Bronchial epithelial cell (primary cell): Measurements from ENCODE around the gene ASB7. TPM values are rescaled to one million over a fixed set of nuclear protein-coding genes. Genes with fewer than 3 reads are reported as not detected.

Source experiments
- DNase-seq: peaks from one replicate; pipeline ENCODE4 v3.0.0-alpha.2; 2010; ENCODE audit warnings: low read depth
- FAIRE-seq: peaks from 2 replicates; lab custom pipeline; 2011; peaks lifted over from hg19 to GRCh38; lab: Jason Lieb, UNC
- H3K27me3 ChIP-seq: 2 replicates; pipeline ENCODE4 v1.5.1; 2011; ENCODE audit warnings: low read length; ENCODE audit not compliant: control insufficient read depth, insufficient read depth
- H3K36me3 ChIP-seq: 2 replicates; pipeline ENCODE4 v1.5.1; 2011; ENCODE audit warnings: low read length; ENCODE audit not compliant: control insufficient read depth, insufficient read depth
- H3K4me3 ChIP-seq: 2 replicates; pipeline ENCODE4 v1.5.1; 2011; ENCODE audit warnings: mild to moderate bottlenecking, low read depth, low read length, control low read depth
- total RNA-seq: library from RNA; depleted of rRNA; stranded (reverse); fragments of >200 nt; gene quantifications from 2 replicates; pipeline ENCODE4 v1.2.1, GENCODE V29; 2014
- TF ChIP-seq, protein P1 (sequence below): IDR thresholded peaks from 2 replicates; pipeline ENCODE4 v1.5.1; 2011; ENCODE audit warnings: mild to moderate bottlenecking, moderate library complexity, low read length, control low read depth, inconsistent platforms; ENCODE audit not compliant: insufficient read depth, severe bottlenecking

The ASB7 gene
- total RNA-seq, 1 donor from 2014 or later = 12.6 TPM

DNA sequence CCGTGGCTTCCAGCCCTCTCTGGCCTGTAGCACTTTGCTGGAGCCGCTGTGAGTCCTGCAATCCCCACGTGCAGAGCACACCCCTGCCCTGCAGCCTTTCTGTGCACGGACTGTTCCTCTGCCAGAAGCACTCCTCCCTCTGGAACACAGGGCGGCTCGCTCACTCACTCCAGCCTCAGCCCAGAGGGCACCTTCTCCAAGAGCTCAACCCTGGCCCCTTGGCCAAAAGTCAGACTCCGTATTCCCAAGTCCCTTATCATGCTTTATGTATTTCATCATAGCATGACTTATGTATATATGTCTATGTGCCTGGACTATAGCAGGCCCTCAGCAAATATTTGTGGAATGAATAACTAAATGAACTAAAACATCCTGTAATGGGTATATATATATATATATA lies 63.2 kb downstream of the ASB7 start:
- H3K27me3 ChIP-seq = no peaks in the 10 kb centered on the region
- no peak overlapping the region for H3K4me3 ChIP-seq
- TF ChIP-seq, protein P1, sequence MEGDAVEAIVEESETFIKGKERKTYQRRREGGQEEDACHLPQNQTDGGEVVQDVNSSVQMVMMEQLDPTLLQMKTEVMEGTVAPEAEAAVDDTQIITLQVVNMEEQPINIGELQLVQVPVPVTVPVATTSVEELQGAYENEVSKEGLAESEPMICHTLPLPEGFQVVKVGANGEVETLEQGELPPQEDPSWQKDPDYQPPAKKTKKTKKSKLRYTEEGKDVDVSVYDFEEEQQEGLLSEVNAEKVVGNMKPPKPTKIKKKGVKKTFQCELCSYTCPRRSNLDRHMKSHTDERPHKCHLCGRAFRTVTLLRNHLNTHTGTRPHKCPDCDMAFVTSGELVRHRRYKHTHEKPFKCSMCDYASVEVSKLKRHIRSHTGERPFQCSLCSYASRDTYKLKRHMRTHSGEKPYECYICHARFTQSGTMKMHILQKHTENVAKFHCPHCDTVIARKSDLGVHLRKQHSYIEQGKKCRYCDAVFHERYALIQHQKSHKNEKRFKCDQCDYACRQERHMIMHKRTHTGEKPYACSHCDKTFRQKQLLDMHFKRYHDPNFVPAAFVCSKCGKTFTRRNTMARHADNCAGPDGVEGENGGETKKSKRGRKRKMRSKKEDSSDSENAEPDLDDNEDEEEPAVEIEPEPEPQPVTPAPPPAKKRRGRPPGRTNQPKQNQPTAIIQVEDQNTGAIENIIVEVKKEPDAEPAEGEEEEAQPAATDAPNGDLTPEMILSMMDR = no peak
- no peak for FAIRE-seq
- no peaks in the 10 kb centered on the region for H3K36me3 ChIP-seq
- DNase-seq = peak; percentile 71

DNA sequence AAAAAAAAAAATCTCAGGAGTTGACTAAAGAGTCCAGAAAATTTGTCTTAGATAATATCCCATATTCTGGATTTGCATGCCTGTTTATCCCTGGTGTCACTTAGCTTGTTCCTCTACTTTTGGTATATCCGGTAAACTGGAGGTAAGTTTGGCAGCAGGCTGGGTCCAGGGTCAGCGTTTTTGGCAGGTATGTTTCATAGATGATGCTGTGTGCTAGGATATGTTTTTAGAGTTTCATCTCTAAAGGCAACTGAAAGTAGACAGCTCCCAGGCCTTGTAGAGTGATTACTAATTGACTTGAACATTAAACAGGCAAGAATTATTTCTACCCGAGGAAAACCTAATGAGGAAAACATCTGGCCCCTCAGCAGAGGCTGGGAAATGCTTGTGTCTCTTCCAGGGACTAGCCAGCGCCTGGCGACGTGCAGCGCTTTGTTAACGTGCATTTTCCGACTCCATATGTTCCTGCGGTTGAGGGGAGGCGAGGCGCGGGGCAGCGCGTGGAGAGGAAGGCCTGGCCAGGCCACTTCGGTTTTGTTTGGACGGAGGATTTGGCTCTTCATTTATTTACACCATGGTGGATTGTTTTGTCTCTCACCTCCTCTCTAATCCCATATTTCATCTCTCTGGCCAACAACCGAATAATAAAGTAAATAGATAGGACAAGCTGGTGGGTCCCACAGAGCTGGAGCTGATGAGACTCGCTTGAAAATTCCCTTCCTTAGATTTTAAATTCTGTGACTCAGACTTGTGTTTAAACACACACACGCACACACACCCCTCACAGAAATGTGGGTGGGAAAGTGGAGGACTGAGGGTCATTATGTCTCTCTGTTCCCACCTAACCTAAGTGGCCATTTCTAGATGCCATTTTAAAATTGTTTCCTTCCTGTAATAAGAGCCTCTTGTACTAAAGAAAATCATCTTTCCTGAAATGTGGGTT lies 65.3 kb downstream of the ASB7 start:
- Histone ChIP-seq H3K36me3 (no peaks in the 10 kb centered on the region), H3K4me3 (no peak overlapping the region), H3K27me3 (no peaks in the 10 kb centered on the region)
- FAIRE-seq (no peak), DNase-seq (peak; percentile 44)
- TF ChIP-seq, protein P1 = no peak

DNA sequence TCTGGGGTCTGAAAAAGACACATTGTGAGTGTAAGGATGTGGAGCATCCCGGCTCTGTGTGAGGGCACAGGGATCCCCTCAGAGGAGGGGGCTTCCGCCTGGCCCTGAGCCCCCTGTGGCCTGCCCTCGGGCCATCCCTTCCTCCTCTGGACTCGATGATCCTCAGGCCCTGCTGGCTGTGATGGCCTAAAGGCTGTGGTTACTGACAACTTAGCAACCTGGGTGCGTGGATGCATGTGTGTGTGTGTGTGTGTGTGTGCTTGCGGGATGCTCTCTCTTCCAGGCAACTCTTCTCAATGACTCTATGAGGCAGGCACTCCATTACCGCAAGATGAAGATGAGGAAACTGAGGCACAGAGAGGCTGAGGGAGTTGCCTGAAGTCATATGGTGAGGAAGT lies 66.0 kb downstream of the ASB7 start:
- DNase-seq (no peak), FAIRE-seq (no peak)
- TF ChIP-seq, protein P1 = no peak

DNA sequence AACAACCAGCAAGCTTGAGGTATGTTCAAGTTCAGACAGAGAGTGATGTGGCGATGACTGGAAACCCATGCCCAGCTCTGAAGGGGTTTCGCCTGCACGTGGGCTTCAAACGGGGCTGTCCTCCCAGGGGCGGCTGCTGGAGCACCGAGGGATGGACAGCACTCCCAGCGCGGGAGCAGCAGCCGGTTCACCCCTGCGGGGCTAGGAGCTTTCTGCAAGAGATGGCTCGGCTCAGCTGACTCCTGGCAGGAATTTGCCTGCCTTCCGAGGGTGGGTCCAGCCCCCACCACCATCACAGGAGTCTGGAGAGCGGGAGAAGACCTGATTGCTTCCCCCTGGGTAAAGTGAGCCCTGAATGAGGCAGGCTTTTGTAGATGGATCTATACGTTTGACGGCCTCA lies 66.9 kb downstream of the ASB7 start:
- no peak for FAIRE-seq
- Histone ChIP-seq H3K36me3 (no peaks in the 10 kb centered on the region), H3K27me3 (no peaks in the 10 kb centered on the region), H3K4me3 (no peak overlapping the region)
- no peak for DNase-seq
- TF ChIP-seq, protein P1 = no peak

More for the DNA sequence above, 66.0 kb downstream of the ASB7 start:
- Histone ChIP-seq H3K36me3 (no peaks in the 10 kb centered on the region), H3K27me3 (no peaks in the 10 kb centered on the region), H3K4me3 (no peak overlapping the region)

DNA sequence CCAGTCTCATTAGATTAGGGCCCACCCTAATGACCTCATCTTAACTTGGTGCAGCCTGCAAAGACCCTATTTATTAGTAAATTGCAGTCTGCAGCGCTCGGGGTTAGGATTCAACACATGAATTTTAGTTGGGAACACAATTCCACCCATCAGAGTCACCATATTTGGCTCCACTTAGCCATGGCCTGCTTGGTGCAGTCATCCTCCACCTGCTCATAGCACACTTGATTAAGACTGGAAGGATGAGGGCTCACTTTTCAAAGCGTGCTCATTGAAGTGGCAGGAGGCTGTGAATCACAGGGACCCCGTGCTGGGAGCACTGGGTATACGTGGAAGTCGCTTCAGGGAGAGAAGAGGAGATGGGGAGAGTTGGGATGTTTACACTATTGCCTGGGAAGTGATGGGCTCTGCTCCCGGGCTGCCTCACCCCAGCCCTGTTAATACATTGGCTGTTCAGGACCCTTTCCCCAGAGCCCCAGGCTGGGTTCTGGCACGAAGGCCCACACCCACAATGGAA lies 68.2 kb downstream of the ASB7 start:
- H3K4me3 ChIP-seq = no peak overlapping the region
- FAIRE-seq (no peak), DNase-seq (no peak)
- H3K36me3 ChIP-seq = no peaks in the 10 kb centered on the region
- H3K27me3 ChIP-seq = no peaks in the 10 kb centered on the region
- TF ChIP-seq, protein P1 = no peak
